Measurements from ENCODE around the gene SPAG16. TPM values are rescaled to one million over a fixed set of nuclear protein-coding genes. Genes with fewer than 3 reads are reported as not detected.

SPAG16 gene
- total RNA-seq, 3 donors from 2014 or later: 25.3 to 42.0 (median 41.7) TPM

DNA sequence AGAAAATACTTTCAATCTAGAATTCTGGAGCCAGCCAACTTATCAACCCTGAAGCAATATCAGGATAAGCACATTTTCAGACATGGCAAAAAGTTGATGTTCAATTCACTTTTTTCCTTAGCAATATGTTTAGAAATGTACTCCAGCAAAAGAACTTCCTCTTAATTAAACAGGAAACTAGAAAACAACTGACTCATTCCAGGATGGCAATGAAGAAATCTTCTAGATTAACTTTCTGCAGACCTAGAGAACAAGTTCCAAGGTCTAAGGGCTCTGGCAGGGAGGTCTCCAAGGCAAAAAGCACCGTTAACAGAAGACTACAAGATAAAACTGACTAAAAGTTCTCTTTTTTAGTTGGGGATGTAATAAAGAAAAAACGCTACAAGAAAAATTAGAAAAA is 1057.4 kb downstream of the SPAG16 start:
- no peaks in the 10 kb centered on the region for H3K4me1 ChIP-seq
- no peak overlapping the region for H3K4me3 ChIP-seq
- TF ChIP-seq, protein P1, sequence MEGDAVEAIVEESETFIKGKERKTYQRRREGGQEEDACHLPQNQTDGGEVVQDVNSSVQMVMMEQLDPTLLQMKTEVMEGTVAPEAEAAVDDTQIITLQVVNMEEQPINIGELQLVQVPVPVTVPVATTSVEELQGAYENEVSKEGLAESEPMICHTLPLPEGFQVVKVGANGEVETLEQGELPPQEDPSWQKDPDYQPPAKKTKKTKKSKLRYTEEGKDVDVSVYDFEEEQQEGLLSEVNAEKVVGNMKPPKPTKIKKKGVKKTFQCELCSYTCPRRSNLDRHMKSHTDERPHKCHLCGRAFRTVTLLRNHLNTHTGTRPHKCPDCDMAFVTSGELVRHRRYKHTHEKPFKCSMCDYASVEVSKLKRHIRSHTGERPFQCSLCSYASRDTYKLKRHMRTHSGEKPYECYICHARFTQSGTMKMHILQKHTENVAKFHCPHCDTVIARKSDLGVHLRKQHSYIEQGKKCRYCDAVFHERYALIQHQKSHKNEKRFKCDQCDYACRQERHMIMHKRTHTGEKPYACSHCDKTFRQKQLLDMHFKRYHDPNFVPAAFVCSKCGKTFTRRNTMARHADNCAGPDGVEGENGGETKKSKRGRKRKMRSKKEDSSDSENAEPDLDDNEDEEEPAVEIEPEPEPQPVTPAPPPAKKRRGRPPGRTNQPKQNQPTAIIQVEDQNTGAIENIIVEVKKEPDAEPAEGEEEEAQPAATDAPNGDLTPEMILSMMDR (IDR thresholded peaks at IDR 0.05): no peak
- TF ChIP-seq POLR2AphosphoS5 (IDR thresholded peaks at IDR 0.05): no peak
- TF ChIP-seq POLR2A (IDR thresholded peaks at IDR 0.05): no peak
- H3K36me3 ChIP-seq: no peaks in the 10 kb centered on the region
- no peak for DNase-seq (ENCODE audit: low spot score in 2 of 2)
- no peak overlapping the region for H3K27ac ChIP-seq
- no peaks in the 10 kb centered on the region for H3K9me3 ChIP-seq
- intact Hi-C loops (cut with DNase I; ENCODE audit: low total_unique reads): no loop called here
- no peaks in the 10 kb centered on the region for H3K27me3 ChIP-seq

DNA sequence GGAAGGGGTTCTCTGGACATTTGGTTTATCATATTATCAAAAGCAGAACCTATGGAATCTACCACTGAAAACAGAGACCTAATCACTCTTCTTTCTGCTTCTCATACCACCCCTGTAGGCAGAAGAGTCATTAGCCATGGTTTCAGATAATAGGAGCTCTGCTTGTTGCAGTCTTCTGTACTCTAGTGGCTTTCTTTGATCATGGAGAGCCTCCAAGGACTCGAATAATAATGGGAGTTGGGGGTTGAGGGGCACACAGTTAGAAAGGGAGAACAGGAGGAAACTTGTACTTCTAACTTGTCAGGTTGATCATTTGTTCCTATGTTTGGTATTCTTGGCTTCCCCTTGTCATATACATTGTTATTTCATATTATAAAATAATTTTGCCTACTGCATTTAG is 1074.2 kb downstream of the SPAG16 start:
- TF ChIP-seq POLR2AphosphoS5 (IDR thresholded peaks at IDR 0.05): no peak
- TF ChIP-seq, protein P1 (IDR thresholded peaks at IDR 0.05): no peak
- no peak for TF ChIP-seq POLR2A (IDR thresholded peaks at IDR 0.05)
- Histone ChIP-seq H3K4me1 (no peaks in the 10 kb centered on the region), H3K36me3 (no peaks in the 10 kb centered on the region), H3K9me3 (peaks cover 0 to 19% of the 10 kb centered on the region in 2 donors), H3K27me3 (no peaks in the 10 kb centered on the region), H3K4me3 (no peak overlapping the region), H3K27ac (no peak overlapping the region)
- DNase-seq (ENCODE audit: low spot score in 2 of 2): no peak
- intact Hi-C loops (cut with DNase I; ENCODE audit: low total_unique reads): no loop called here

DNA sequence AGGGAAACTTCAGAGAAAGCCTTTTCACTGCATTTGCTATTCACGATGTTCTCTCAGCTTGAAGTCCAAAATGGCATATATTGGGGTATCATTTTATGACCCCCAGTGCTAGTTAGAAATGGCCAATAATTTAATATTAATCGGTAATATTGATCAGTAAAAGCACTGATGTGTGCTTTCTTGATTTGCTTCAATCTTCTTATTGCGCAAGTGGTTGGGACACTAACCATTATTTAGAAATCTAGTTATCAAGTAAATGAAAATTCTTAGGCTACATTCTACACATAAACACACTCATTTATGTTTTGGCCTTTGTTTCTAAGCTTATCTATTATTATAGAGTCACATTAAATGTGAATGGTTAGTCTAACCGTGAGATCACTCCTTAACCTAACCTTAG is 1076.9 kb downstream of the SPAG16 start:
- TF ChIP-seq POLR2A (IDR thresholded peaks at IDR 0.05): no peak
- TF ChIP-seq, protein P1 (IDR thresholded peaks at IDR 0.05): no peak
- TF ChIP-seq POLR2AphosphoS5 (IDR thresholded peaks at IDR 0.05): no peak
- Histone ChIP-seq H3K4me1 (no peaks in the 10 kb centered on the region), H3K27ac (no peak overlapping the region), H3K9me3 (peaks cover 0 to 18% of the 10 kb centered on the region in 2 donors), H3K36me3 (no peaks in the 10 kb centered on the region), H3K4me3 (no peak overlapping the region), H3K27me3 (no peaks in the 10 kb centered on the region)
- intact Hi-C loops (cut with DNase I; ENCODE audit: low total_unique reads): no loop called here
- DNase-seq (ENCODE audit: low spot score in 2 of 2): no peak

DNA sequence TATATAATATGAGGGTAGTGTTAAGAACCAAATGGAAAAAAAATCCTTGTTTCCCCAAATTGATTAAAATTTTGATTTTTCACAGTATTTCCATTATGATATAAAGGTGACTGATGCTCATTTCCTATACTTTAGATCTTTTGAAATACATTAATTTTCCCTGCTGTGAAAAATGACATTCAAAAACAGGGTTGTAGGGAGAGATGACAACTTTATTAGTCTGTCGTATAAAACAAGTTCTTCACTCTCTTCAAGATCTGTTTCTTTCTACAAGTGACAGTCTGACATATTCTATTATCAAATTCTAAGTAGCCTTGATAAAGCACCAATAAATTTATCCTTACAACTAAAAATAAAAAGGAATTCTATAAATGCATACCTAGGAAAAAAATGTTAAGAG is 1081.3 kb downstream of the SPAG16 start:
- H3K36me3 ChIP-seq: no peaks in the 10 kb centered on the region
- no peaks in the 10 kb centered on the region for H3K27me3 ChIP-seq
- TF ChIP-seq, protein P1 (IDR thresholded peaks at IDR 0.05): no peak
- TF ChIP-seq POLR2A (IDR thresholded peaks at IDR 0.05) (no peak), POLR2AphosphoS5 (IDR thresholded peaks at IDR 0.05) (no peak)
- DNase-seq (ENCODE audit: low spot score in 2 of 2): no peak
- H3K27ac ChIP-seq: no peak overlapping the region
- intact Hi-C loops (cut with DNase I; ENCODE audit: low total_unique reads): no loop called here
- no peaks in the 10 kb centered on the region for H3K9me3 ChIP-seq
- H3K4me3 ChIP-seq: no peak overlapping the region
- no peaks in the 10 kb centered on the region for H3K4me1 ChIP-seq

DNA sequence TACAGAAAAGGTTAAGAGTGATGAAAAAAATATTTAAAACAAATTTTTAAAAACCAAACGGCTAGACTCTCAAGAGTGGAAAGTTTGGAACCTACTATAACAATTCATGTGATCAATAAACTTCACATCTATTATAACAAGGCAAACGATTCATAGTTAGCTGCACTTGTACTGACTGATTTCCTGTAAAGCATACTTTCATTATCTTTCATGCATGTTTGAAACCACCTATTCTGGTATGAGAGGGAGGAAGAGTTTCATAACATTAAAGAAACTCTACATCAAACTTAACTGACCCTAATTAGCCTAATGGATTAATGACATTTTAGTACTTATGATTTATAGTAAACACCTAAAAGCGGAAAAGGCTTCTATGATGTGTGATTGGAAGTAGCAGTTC is 1082.9 kb downstream of the SPAG16 start:
- no peaks in the 10 kb centered on the region for H3K27me3 ChIP-seq
- H3K9me3 ChIP-seq: no peaks in the 10 kb centered on the region
- H3K4me1 ChIP-seq: no peaks in the 10 kb centered on the region
- H3K27ac ChIP-seq: no peak overlapping the region
- no peak overlapping the region for H3K4me3 ChIP-seq
- intact Hi-C loops (cut with DNase I; ENCODE audit: low total_unique reads): no loop called here
- no peaks in the 10 kb centered on the region for H3K36me3 ChIP-seq
- DNase-seq (ENCODE audit: low spot score in 2 of 2): no peak
- TF ChIP-seq POLR2AphosphoS5 (IDR thresholded peaks at IDR 0.05) (no peak), POLR2A (IDR thresholded peaks at IDR 0.05) (no peak)
- TF ChIP-seq, protein P1 (IDR thresholded peaks at IDR 0.05): no peak

Data from breast epithelium (tissue), 4 donors.